Measurements from ENCODE around the gene SLC23A2. TPM values are rescaled to one million over a fixed set of nuclear protein-coding genes. Genes with fewer than 3 reads are reported as not detected.
A peak's percentile ranks its signal among the peaks of the same experiment; 100 is the strongest.
"Not testable (repeated sequence)": the region's sequence is repeated elsewhere in the genome, so short reads cannot be mapped to it uniquely, and the experiment has no call there.

SLC23A2 gene
- total RNA-seq, 1 experiment from 2014 or later = 37.3 TPM

DNA sequence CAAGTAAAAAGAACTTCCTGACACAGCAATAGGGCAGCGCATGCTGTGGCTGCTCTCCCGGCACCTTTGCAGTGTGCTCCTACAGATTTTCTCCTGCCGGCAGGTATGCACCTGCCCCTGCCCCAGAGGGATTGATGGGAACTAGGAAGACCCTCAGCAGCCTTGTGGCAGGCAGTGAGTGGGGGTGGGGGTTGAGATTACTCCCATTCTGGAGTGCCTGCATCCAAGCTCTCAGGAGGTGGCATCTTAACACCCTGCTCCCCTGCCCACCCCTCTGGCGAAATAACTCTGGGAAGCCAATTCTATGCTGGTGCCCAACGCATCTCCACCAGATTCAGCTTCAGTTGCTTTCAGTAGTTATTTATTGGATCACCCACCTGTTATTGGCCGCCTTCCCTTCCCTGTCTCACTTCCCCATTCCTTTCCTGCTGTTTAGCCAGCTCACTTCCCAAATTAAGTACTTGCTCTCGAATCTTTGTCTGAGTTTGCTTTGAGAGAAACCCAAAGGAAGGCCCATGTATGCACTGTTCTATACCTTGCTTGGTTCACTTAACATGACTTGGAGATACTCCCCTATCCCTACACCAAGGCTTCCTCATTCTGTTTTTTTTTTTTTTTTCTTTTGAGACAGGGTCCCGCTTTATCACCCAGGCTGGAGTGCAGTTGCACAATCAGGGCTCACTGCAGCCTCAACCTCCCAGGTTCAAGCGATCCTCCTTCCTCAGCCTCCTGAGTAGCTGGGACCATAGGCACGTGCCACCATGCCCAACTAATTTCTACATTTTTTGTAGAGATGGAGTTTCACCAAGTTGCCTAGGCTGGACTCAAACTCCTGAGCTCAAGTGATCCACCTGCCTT, 29.3 kb upstream of the SLC23A2 start:
- H3K27me3 Mint-ChIP-seq (ENCODE audit: insufficient read depth, unreplicated experiment) = no peaks in the 10 kb centered on the region
- H3K4me1 Mint-ChIP-seq (ENCODE audit: low read depth, unreplicated experiment) = peaks cover 27% of the 10 kb centered on the region
- DNase-seq = no peak
- H3K36me3 Mint-ChIP-seq (ENCODE audit: insufficient read depth, unreplicated experiment) = no peaks in the 10 kb centered on the region
- no peaks in the 10 kb centered on the region for H3K27me3 ChIP-seq (replicated peaks; ENCODE audit: control insufficient read depth, insufficient read depth, low read length)
- ChIA-PET POLR2A (no interaction called here), CTCF (no interaction called here)
- H3K9me3 ChIP-seq = no peaks in the 10 kb centered on the region
- no peaks in the 10 kb centered on the region for H3K36me3 ChIP-seq (ENCODE audit: control insufficient read depth, insufficient read depth, low read length)
- H3K4me3 ChIP-seq (ENCODE audit: low read depth, low read length) = no peak overlapping the region
- H3K4me3 Mint-ChIP-seq (ENCODE audit: unreplicated experiment) = no peak overlapping the region
- H3K9me3 Mint-ChIP-seq (ENCODE audit: unreplicated experiment) = no peaks in the 10 kb centered on the region
- peaks cover 33% of the 10 kb centered on the region for H3K4me1 ChIP-seq
- peak overlapping the region; percentile 13 for H3K27ac Mint-ChIP-seq (ENCODE audit: unreplicated experiment)
- TF ChIP-seq, protein P1, sequence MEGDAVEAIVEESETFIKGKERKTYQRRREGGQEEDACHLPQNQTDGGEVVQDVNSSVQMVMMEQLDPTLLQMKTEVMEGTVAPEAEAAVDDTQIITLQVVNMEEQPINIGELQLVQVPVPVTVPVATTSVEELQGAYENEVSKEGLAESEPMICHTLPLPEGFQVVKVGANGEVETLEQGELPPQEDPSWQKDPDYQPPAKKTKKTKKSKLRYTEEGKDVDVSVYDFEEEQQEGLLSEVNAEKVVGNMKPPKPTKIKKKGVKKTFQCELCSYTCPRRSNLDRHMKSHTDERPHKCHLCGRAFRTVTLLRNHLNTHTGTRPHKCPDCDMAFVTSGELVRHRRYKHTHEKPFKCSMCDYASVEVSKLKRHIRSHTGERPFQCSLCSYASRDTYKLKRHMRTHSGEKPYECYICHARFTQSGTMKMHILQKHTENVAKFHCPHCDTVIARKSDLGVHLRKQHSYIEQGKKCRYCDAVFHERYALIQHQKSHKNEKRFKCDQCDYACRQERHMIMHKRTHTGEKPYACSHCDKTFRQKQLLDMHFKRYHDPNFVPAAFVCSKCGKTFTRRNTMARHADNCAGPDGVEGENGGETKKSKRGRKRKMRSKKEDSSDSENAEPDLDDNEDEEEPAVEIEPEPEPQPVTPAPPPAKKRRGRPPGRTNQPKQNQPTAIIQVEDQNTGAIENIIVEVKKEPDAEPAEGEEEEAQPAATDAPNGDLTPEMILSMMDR (IDR thresholded peaks at IDR 0.05; ENCODE audit: insufficient read depth in 1 of 2, low read depth in 1 of 2, low read length in 1 of 2, severe bottlenecking in 1 of 2, unreplicated experiment in 1 of 2) = no peak
- BruUV-seq (replicated peaks) = no TSS peak
- intact Hi-C loops (cut with micrococcal nuclease; ENCODE audit: unreplicated experiment) = no loop called here

DNA sequence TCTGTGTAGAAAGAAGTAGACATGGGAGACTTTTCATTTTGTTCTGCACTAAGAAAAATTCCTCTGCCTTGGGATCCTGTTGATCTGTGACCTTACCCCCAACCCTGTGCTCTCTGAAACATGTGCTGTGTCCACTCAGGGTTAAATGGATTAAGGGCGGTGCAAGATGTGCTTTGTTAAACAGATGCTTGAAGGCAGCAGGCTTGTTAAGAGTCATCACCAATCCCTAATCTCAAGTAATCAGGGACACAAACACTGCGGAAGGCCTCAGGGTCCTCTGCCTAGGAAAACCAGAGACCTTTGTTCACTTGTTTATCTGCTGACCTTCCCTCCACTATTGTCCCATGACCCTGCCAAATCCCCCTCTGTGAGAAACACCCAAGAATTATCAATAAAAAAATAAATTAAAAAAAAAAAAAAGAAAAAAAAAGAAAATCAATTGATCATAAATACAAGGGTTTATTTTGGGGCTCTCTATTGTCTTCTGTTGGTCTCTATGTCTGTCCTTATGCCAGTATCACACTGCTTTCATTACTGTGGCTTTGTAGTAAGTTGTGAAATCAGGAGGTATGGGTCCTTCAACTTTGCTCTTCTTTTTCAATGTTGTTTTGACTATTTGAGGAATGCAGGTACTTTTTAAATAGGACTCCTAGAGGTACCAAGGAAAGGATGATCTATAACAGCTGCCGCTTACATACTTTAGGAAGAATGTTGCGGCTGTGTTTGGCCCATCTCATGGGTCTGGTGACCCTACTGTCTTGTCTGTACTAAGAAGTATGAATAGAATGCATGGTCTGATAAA, 27.1 kb upstream of the SLC23A2 start:
- H3K27me3 Mint-ChIP-seq (ENCODE audit: insufficient read depth, unreplicated experiment); H3K9me3 ChIP-seq; CTCF ChIA-PET; H3K9me3 Mint-ChIP-seq (ENCODE audit: unreplicated experiment); BruUV-seq (replicated peaks); H3K27me3 ChIP-seq (replicated peaks; ENCODE audit: control insufficient read depth, insufficient read depth, low read length); H3K36me3 Mint-ChIP-seq (ENCODE audit: insufficient read depth, unreplicated experiment); POLR2A ChIA-PET; H3K36me3 ChIP-seq (ENCODE audit: control insufficient read depth, insufficient read depth, low read length); H3K4me3 ChIP-seq (ENCODE audit: low read depth, low read length): not testable (repeated sequence)
- peaks cover 33% of the 10 kb centered on the region for H3K4me1 ChIP-seq
- Mint-ChIP-seq H3K27ac (ENCODE audit: unreplicated experiment) (peak overlapping the region; percentile 40), H3K4me3 (ENCODE audit: unreplicated experiment) (peak overlapping the region; percentile 3), H3K4me1 (ENCODE audit: low read depth, unreplicated experiment) (peaks cover 27% of the 10 kb centered on the region)
- DNase-seq = peak; percentile 70 to 82
- intact Hi-C loops (cut with micrococcal nuclease; ENCODE audit: unreplicated experiment) = loop anchor here (5.0 kb wide), 1 partner anchor 126 kb away; no protein-coding TSS in a partner anchor

DNA sequence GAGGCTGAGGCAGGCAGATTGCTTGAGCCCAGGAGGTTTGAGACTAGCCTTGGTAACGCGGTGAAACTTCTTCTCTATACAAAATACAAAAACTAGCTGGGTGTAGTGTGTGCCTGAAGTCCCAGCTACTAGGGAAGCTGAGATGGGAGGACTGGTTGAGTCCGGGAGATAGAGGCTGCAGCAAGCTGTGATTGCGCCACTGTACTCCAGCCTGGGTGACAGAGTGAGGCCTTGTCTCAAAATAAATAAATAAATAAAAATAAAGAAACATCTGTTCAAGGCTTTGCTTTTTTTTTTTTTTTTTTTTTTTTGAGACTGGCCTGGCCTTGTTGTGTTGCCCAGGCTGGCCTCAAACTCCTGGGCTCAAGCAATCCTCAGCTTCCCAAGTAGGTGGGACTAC, 23.7 kb upstream of the SLC23A2 start:
- Mint-ChIP-seq H3K36me3 (ENCODE audit: insufficient read depth, unreplicated experiment) (no peaks in the 10 kb centered on the region), H3K4me1 (ENCODE audit: low read depth, unreplicated experiment) (peaks cover 14% of the 10 kb centered on the region), H3K27ac (ENCODE audit: unreplicated experiment) (no peak overlapping the region), H3K4me3 (ENCODE audit: unreplicated experiment) (no peak overlapping the region), H3K27me3 (ENCODE audit: insufficient read depth, unreplicated experiment) (no peaks in the 10 kb centered on the region), H3K9me3 (ENCODE audit: unreplicated experiment) (no peaks in the 10 kb centered on the region)
- ChIA-PET CTCF (no interaction called here), POLR2A (interaction anchor here (0.5 kb wide), 1 partner anchor 133 kb away, joined by 6 read pairs; no protein-coding TSS in a partner anchor)
- Histone ChIP-seq H3K4me1 (peaks cover 13% of the 10 kb centered on the region), H3K9me3 (no peaks in the 10 kb centered on the region), H3K36me3 (ENCODE audit: control insufficient read depth, insufficient read depth, low read length) (no peaks in the 10 kb centered on the region), H3K4me3 (ENCODE audit: low read depth, low read length) (no peak overlapping the region), H3K27me3 (replicated peaks; ENCODE audit: control insufficient read depth, insufficient read depth, low read length) (no peaks in the 10 kb centered on the region)
- TF ChIP-seq, protein P1 (IDR thresholded peaks at IDR 0.05; ENCODE audit: insufficient read depth in 1 of 2, low read depth in 1 of 2, low read length in 1 of 2, severe bottlenecking in 1 of 2, unreplicated experiment in 1 of 2) = no peak
- intact Hi-C loops (cut with micrococcal nuclease; ENCODE audit: unreplicated experiment) = loop anchor here (5.0 kb wide), 1 partner anchor 123 kb away; no protein-coding TSS in a partner anchor
- no peak for DNase-seq
- BruUV-seq (replicated peaks) = no TSS peak
